Measurements from ENCODE around the gene ABCD2. TPM values are rescaled to one million over a fixed set of nuclear protein-coding genes. Genes with fewer than 3 reads are reported as not detected.

ABCD2 gene
- polyA plus RNA-seq (2013, experiment 1 of 2): 0.59 TPM
- 0.56 TPM for polyA plus RNA-seq (2013, experiment 2 of 2)

- peak within 1 kb of the TSS; percentile 44 for H3K4me3 ChIP-seq (ENCODE audit: extremely low read depth, insufficient read depth, low read length, poor library complexity, severe bottlenecking)
- H3K9me3 ChIP-seq (ENCODE audit: control insufficient read depth, low read length): no peaks in the 10 kb centered on the region
- WGBS, 2 experiments (ENCODE audit: insufficient coverage in 2 of 2): 2 to 4% methylated on average over 10 to 12 of the region's 20 CpGs
- no peaks in the 10 kb centered on the region for H3K36me3 ChIP-seq (ENCODE audit: control insufficient read depth, insufficient read depth, low read length)
- H3K27ac ChIP-seq (ENCODE audit: low read depth, low read length, severe bottlenecking): peak within 1 kb of the TSS; percentile 77
- H3K4me1 ChIP-seq (ENCODE audit: control insufficient read depth, insufficient read depth, low read length, poor library complexity, severe bottlenecking): peaks cover 13% of the 10 kb centered on the region
These were observed at the start of gene ABCD2 for GRCh38 chr12:39619660-39620433. Gene ABCD2, minus strand, starts transcription at chr12:39619803. Its CDS starts 188 bp downstream, at chr12:39619615.

DNA sequence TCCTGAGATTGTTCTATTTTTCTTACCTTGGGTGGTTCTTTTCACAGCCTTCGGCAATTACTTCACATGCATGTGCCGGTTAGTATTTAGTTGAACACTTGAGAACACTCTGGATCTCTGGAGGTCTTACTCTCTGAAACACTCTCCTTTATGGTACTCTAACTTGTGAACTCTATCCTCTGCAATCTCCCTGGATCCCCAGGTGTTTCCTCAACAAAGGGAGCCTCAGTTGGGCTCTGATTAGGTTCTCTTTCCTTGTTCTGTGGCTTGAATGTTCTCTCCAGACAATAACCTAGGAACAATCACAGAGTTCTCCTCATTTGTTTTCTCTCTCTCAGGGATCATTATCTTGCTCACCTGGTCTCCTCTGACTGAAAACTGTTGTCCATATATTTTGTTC, 40.5 kb upstream of the ABCD2 start:
- Histone ChIP-seq H3K36me3 (ENCODE audit: control insufficient read depth, insufficient read depth, low read length) (no peaks in the 10 kb centered on the region), H3K4me1 (ENCODE audit: control insufficient read depth, insufficient read depth, low read length, poor library complexity, severe bottlenecking) (no peaks in the 10 kb centered on the region), H3K27ac (ENCODE audit: low read depth, low read length, severe bottlenecking) (no peak overlapping the region), H3K9me3 (ENCODE audit: control insufficient read depth, low read length) (no peaks in the 10 kb centered on the region), H3K4me3 (ENCODE audit: extremely low read depth, insufficient read depth, low read length, poor library complexity, severe bottlenecking) (no peak overlapping the region)
- WGBS, 2 experiments (ENCODE audit: insufficient coverage in 2 of 2): 71 to 83% methylated on average over 1 to 2 of the region's 2 CpGs

- Histone ChIP-seq H3K4me3 (ENCODE audit: extremely low read depth, insufficient read depth, low read length, poor library complexity, severe bottlenecking) (no peak overlapping the region), H3K27ac (ENCODE audit: low read depth, low read length, severe bottlenecking) (no peak overlapping the region), H3K36me3 (ENCODE audit: control insufficient read depth, insufficient read depth, low read length) (no peaks in the 10 kb centered on the region), H3K4me1 (ENCODE audit: control insufficient read depth, insufficient read depth, low read length, poor library complexity, severe bottlenecking) (no peaks in the 10 kb centered on the region), H3K9me3 (ENCODE audit: control insufficient read depth, low read length) (no peaks in the 10 kb centered on the region)
These were observed 27.8 kb upstream of the ABCD2 start for GRCh38 chr12:39647383-39647782.

GRCh38 chr12:39646963-39647362, 27.4 kb upstream of the ABCD2 start:
- H3K9me3 ChIP-seq (ENCODE audit: control insufficient read depth, low read length): no peaks in the 10 kb centered on the region
- H3K4me3 ChIP-seq (ENCODE audit: extremely low read depth, insufficient read depth, low read length, poor library complexity, severe bottlenecking): no peak overlapping the region
- WGBS, 2 experiments (ENCODE audit: insufficient coverage in 2 of 2): no CpG with 5 or more reads among the region's 2 CpGs
- no peaks in the 10 kb centered on the region for H3K4me1 ChIP-seq (ENCODE audit: control insufficient read depth, insufficient read depth, low read length, poor library complexity, severe bottlenecking)
- H3K36me3 ChIP-seq (ENCODE audit: control insufficient read depth, insufficient read depth, low read length): no peaks in the 10 kb centered on the region
- H3K27ac ChIP-seq (ENCODE audit: low read depth, low read length, severe bottlenecking): no peak overlapping the region

GRCh38 chr12:39643052-39643451, 23.4 kb upstream of the ABCD2 start:
- Histone ChIP-seq H3K27ac (ENCODE audit: low read depth, low read length, severe bottlenecking) (no peak overlapping the region), H3K4me1 (ENCODE audit: control insufficient read depth, insufficient read depth, low read length, poor library complexity, severe bottlenecking) (no peaks in the 10 kb centered on the region), H3K4me3 (ENCODE audit: extremely low read depth, insufficient read depth, low read length, poor library complexity, severe bottlenecking) (no peak overlapping the region), H3K9me3 (ENCODE audit: control insufficient read depth, low read length) (no peaks in the 10 kb centered on the region), H3K36me3 (ENCODE audit: control insufficient read depth, insufficient read depth, low read length) (no peaks in the 10 kb centered on the region)
- 60% methylated on average over 1 of the region's 1 CpG for WGBS, 2 experiments (ENCODE audit: insufficient coverage in 2 of 2)

GRCh38 chr12:39638840-39639239, 19.2 kb upstream of the ABCD2 start:
- Histone ChIP-seq H3K4me1 (ENCODE audit: control insufficient read depth, insufficient read depth, low read length, poor library complexity, severe bottlenecking) (no peaks in the 10 kb centered on the region), H3K27ac (ENCODE audit: low read depth, low read length, severe bottlenecking) (no peak overlapping the region), H3K9me3 (ENCODE audit: control insufficient read depth, low read length) (no peaks in the 10 kb centered on the region), H3K4me3 (ENCODE audit: extremely low read depth, insufficient read depth, low read length, poor library complexity, severe bottlenecking) (no peak overlapping the region), H3K36me3 (ENCODE audit: control insufficient read depth, insufficient read depth, low read length) (no peaks in the 10 kb centered on the region)
- WGBS, 2 experiments (ENCODE audit: insufficient coverage in 2 of 2): 80 to 100% methylated on average over 1 of the region's 2 CpGs

DNA sequence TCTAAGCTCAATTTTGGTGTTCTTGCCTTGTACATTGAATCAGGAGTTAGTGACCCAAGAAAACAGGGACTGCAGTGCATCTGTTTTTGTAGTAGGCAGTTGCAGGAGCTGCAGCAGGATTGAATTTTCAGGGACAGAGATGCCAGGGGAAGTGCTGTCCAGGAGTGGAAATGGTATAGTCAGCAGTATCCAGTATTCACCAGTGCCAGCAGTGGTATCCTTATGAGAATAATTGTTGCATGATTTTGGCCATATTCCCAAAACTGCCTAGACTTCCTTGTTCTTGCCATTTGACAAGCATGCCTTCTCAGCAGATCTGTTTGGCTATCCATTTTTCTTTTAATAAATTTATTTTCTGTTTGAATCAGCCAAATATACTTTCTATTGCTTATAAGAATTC, 18.6 kb upstream of the ABCD2 start:
- no peak overlapping the region for H3K27ac ChIP-seq (ENCODE audit: low read depth, low read length, severe bottlenecking)
- H3K9me3 ChIP-seq (ENCODE audit: control insufficient read depth, low read length): no peaks in the 10 kb centered on the region
- H3K36me3 ChIP-seq (ENCODE audit: control insufficient read depth, insufficient read depth, low read length): no peaks in the 10 kb centered on the region
- H3K4me3 ChIP-seq (ENCODE audit: extremely low read depth, insufficient read depth, low read length, poor library complexity, severe bottlenecking): no peak overlapping the region
- H3K4me1 ChIP-seq (ENCODE audit: control insufficient read depth, insufficient read depth, low read length, poor library complexity, severe bottlenecking): no peaks in the 10 kb centered on the region

- no peak overlapping the region for H3K27ac ChIP-seq (ENCODE audit: low read depth, low read length, severe bottlenecking)
- H3K4me3 ChIP-seq (ENCODE audit: extremely low read depth, insufficient read depth, low read length, poor library complexity, severe bottlenecking): no peak overlapping the region
- H3K9me3 ChIP-seq (ENCODE audit: control insufficient read depth, low read length): no peaks in the 10 kb centered on the region
- H3K4me1 ChIP-seq (ENCODE audit: control insufficient read depth, insufficient read depth, low read length, poor library complexity, severe bottlenecking): no peaks in the 10 kb centered on the region
- no peaks in the 10 kb centered on the region for H3K36me3 ChIP-seq (ENCODE audit: control insufficient read depth, insufficient read depth, low read length)
These were observed 13.1 kb upstream of the ABCD2 start for GRCh38 chr12:39632670-39633069.

GRCh38 chr12:39628836-39629235, 9.2 kb upstream of the ABCD2 start:
- 90 to 100% methylated on average over 1 of the region's 1 CpG for WGBS, 2 experiments (ENCODE audit: insufficient coverage in 2 of 2)
- H3K4me1 ChIP-seq (ENCODE audit: control insufficient read depth, insufficient read depth, low read length, poor library complexity, severe bottlenecking): no peaks in the 10 kb centered on the region
- no peak overlapping the region for H3K4me3 ChIP-seq (ENCODE audit: extremely low read depth, insufficient read depth, low read length, poor library complexity, severe bottlenecking)
- no peak overlapping the region for H3K27ac ChIP-seq (ENCODE audit: low read depth, low read length, severe bottlenecking)
- H3K36me3 ChIP-seq (ENCODE audit: control insufficient read depth, insufficient read depth, low read length): no peaks in the 10 kb centered on the region
- no peaks in the 10 kb centered on the region for H3K9me3 ChIP-seq (ENCODE audit: control insufficient read depth, low read length)

- Histone ChIP-seq H3K4me1 (ENCODE audit: control insufficient read depth, insufficient read depth, low read length, poor library complexity, severe bottlenecking) (no peaks in the 10 kb centered on the region), H3K27ac (ENCODE audit: low read depth, low read length, severe bottlenecking) (no peak overlapping the region), H3K9me3 (ENCODE audit: control insufficient read depth, low read length) (no peaks in the 10 kb centered on the region), H3K4me3 (ENCODE audit: extremely low read depth, insufficient read depth, low read length, poor library complexity, severe bottlenecking) (no peak overlapping the region), H3K36me3 (ENCODE audit: control insufficient read depth, insufficient read depth, low read length) (no peaks in the 10 kb centered on the region)
- WGBS, 2 experiments (ENCODE audit: insufficient coverage in 2 of 2): 86% methylated on average over 1 of the region's 1 CpG; no CpG with 5 or more reads in 1 of the 2 experiments
These were observed 8.3 kb upstream of the ABCD2 start for GRCh38 chr12:39627914-39628313.

DNA sequence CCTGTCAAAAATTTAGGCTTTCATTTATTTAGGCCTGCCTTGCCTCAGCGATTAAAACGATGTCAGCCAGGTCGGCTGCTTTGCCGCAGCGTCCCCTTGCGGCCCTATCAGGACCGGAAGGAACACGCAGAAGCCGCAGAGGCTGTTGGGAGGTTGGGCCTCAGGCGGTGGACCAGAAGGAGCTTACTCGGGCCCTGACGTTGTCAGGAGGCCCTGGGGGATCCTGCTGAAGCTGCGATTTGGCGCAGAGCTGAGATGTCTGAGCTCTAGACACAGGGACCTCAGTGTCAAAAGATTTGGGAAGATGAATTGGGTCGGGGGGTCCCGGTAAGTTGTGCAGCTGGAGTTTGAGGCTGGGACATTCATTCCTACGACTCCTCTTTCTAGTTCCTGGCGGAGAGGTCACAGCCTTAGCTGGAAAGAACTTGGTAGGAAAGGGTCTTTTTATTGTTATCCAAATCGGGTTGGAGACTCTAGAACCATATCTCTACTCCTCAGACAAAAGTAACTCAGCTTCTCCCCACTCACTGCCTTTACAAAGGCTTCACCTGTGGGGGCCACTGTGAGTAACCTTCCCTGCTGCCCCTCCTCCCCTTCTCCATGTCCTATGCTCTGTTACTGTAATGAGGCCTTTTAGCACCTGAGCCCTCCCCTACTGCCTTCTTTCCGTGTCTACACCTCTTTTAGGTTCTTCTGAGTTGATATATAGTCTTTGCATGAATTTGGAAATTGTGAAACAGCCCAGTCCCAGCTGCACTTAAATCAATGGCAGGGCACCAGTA, 6.6 kb upstream of the ABCD2 start:
- H3K9me3 ChIP-seq (ENCODE audit: control insufficient read depth, low read length): no peaks in the 10 kb centered on the region
- H3K4me3 ChIP-seq (ENCODE audit: extremely low read depth, insufficient read depth, low read length, poor library complexity, severe bottlenecking): no peak overlapping the region
- no peak overlapping the region for H3K27ac ChIP-seq (ENCODE audit: low read depth, low read length, severe bottlenecking)
- WGBS, 2 experiments (ENCODE audit: insufficient coverage in 2 of 2): 90 to 98% methylated on average over 16 to 17 of the region's 20 CpGs
- peaks cover 3% of the 10 kb centered on the region for H3K4me1 ChIP-seq (ENCODE audit: control insufficient read depth, insufficient read depth, low read length, poor library complexity, severe bottlenecking)
- no peaks in the 10 kb centered on the region for H3K36me3 ChIP-seq (ENCODE audit: control insufficient read depth, insufficient read depth, low read length)
